CD4-positive, alpha-beta memory T cell (primary cell): ENCODE data around the gene CEP70. TPM values are rescaled to one million over a fixed set of nuclear protein-coding genes. Genes with fewer than 3 reads are reported as not detected.

Experiments
- CTCF ChIA-PET: fragments of 350-600 bp; sonication (Branson Sonifier 250); formaldehyde crosslinking; loops from one replicate; lab custom pipeline; 2021; ENCODE audit warnings: inconsistent platforms; ENCODE audit not compliant: partially characterized antibody; lab: Charles Lee
- POLR2A ChIA-PET: fragments of 350-600 bp; sonication (Branson Sonifier 250); formaldehyde crosslinking; loops from one replicate; lab custom pipeline; 2021; ENCODE audit not compliant: partially characterized antibody; lab: Charles Lee
- DNase-seq, 5 donors: peaks; one replicate each; pipeline versions ENCODE4 v3.0.0 to v3.0.0-alpha.2; 2020 to 2022; ENCODE audit warnings: mixed read lengths in 1 of 5
- H3K27ac ChIP-seq: one replicate; pipeline ENCODE4 v1.7.0; 2013; ENCODE audit warnings: low read depth, low read length
- H3K27me3 ChIP-seq: 2 replicates; pipeline ENCODE4 v1.7.0; 2013; ENCODE audit warnings: mild to moderate bottlenecking, low read length, moderate library complexity; ENCODE audit not compliant: insufficient read depth
- H3K36me3 ChIP-seq: 2 replicates; pipeline ENCODE4 v1.7.0; 2013; ENCODE audit warnings: mild to moderate bottlenecking, low read length, moderate library complexity; ENCODE audit not compliant: insufficient read depth
- H3K4me1 ChIP-seq: 2 replicates; pipeline ENCODE4 v1.7.0; 2013; ENCODE audit warnings: mild to moderate bottlenecking, low read length, moderate library complexity; ENCODE audit not compliant: insufficient read depth
- H3K4me3 ChIP-seq, 2 donors: one replicate each; pipeline ENCODE4 v1.7.0; 2013; ENCODE audit warnings: low read length in 2 of 2, mild to moderate bottlenecking in 1 of 2
- H3K9me3 ChIP-seq, 2 donors: one replicate each; pipeline ENCODE4 v1.7.0; 2013; ENCODE audit warnings: low read length in 2 of 2, control low read depth in 1 of 2; ENCODE audit not compliant: control insufficient read depth in 1 of 2
- H3K27ac Mint-ChIP-seq, 7 donors: one replicate each; pipeline ENCODE4 v1.8.0; 2020 to 2021; ENCODE audit warnings: mixed read lengths in 7 of 7, mild to moderate bottlenecking in 6 of 7, inconsistent platforms in 3 of 7, moderate library complexity in 3 of 7
- H3K27me3 Mint-ChIP-seq, 2 donors: one replicate each; pipeline ENCODE4 v1.8.0; 2020 to 2021; ENCODE audit warnings: mixed read lengths in 2 of 2
- H3K36me3 Mint-ChIP-seq, 2 donors: one replicate each; pipeline ENCODE4 v1.8.0; 2020 to 2021; ENCODE audit warnings: mixed read lengths in 2 of 2, inconsistent platforms in 1 of 2, mild to moderate bottlenecking in 1 of 2
- H3K4me1 Mint-ChIP-seq, 4 donors: one replicate each; pipeline ENCODE4 v1.8.0; 2020 to 2021; ENCODE audit warnings: mixed read lengths in 4 of 4, mild to moderate bottlenecking in 1 of 4
- H3K4me3 Mint-ChIP-seq, 8 donors: one replicate each; pipeline ENCODE4 v1.8.0; 2020 to 2021; ENCODE audit warnings: mixed read lengths in 8 of 8, mild to moderate bottlenecking in 7 of 8, moderate library complexity in 6 of 8, inconsistent platforms in 3 of 8
- H3K9me3 Mint-ChIP-seq, 8 donors: one replicate each; pipeline ENCODE4 v1.8.0; 2020 to 2021; ENCODE audit warnings: mixed read lengths in 8 of 8, mild to moderate bottlenecking in 5 of 8, inconsistent platforms in 3 of 8, moderate library complexity in 1 of 8
- intact Hi-C: fragments of 100-400 bp; cut with micrococcal nuclease; formaldehyde crosslinking; loops from one replicate; pipeline ENCODE4 v1.15.1; 2023
- polyA plus RNA-seq, 2 donors: library from polyadenylated mRNA; unstranded; fragments of 300-500 nt; fragmentation: Illumina TruSeq; gene quantifications; one replicate each; pipeline ENCODE4 v1.2.3, GENCODE V29; 2021
- total RNA-seq, 2 experiments: library from RNA; stranded (reverse); gene quantifications; one replicate each; pipeline ENCODE4 v1.2.3, GENCODE V29; 2021

The CEP70 gene
- total and polyA plus RNA-seq, 4 experiments from 2014 or later = 6.7 to 28.0 (median 17.2) TPM

- Mint-ChIP-seq H3K4me3 (no peak overlapping the region), H3K27me3 (peaks cover 0 to 3% of the 10 kb centered on the region in 2 donors), H3K4me1 (no peaks in the 10 kb centered on the region), H3K27ac (no peak overlapping the region), H3K36me3 (no peaks in the 10 kb centered on the region), H3K9me3 (peaks cover 0 to 2% (median 0%) of the 10 kb centered on the region in 8 donors)
- Histone ChIP-seq H3K4me1 (no peaks in the 10 kb centered on the region), H3K27ac (no peak overlapping the region), H3K36me3 (no peaks in the 10 kb centered on the region), H3K4me3 (no peak overlapping the region), H3K9me3 (no peaks in the 10 kb centered on the region), H3K27me3 (no peaks in the 10 kb centered on the region)
- POLR2A ChIA-PET = no interaction called here
- intact Hi-C loops = no loop called here
- no peak for DNase-seq
- CTCF ChIA-PET = no interaction called here
Observed at GRCh38 chr3:138474163-138474562, 119.9 kb downstream of the CEP70 start.

GRCh38 chr3:138473391-138473790 is 120.7 kb downstream of the CEP70 start:
- Mint-ChIP-seq H3K9me3 (peaks cover 0 to 2% (median 0%) of the 10 kb centered on the region in 8 donors), H3K4me3 (no peak overlapping the region), H3K27me3 (peaks cover 3 to 4% of the 10 kb centered on the region in 2 donors), H3K4me1 (no peaks in the 10 kb centered on the region), H3K27ac (no peak overlapping the region), H3K36me3 (no peaks in the 10 kb centered on the region)
- H3K9me3 ChIP-seq = no peaks in the 10 kb centered on the region
- H3K36me3 ChIP-seq = no peaks in the 10 kb centered on the region
- POLR2A ChIA-PET = no interaction called here
- H3K4me3 ChIP-seq = no peak overlapping the region
- no peak overlapping the region for H3K27ac ChIP-seq
- H3K27me3 ChIP-seq = no peaks in the 10 kb centered on the region
- CTCF ChIA-PET = no interaction called here
- no peaks in the 10 kb centered on the region for H3K4me1 ChIP-seq
- no peak for DNase-seq
- intact Hi-C loops = no loop called here

- Mint-ChIP-seq H3K9me3 (peaks cover 0 to 2% (median 0%) of the 10 kb centered on the region in 8 donors), H3K4me3 (no peak overlapping the region)
- CTCF ChIA-PET = interaction anchor here (0.6 kb wide), 1 partner anchor 230 kb away, joined by 3 read pairs; no protein-coding TSS in a partner anchor
Observed at GRCh38 chr3:138472141-138472825, 121.8 kb downstream of the CEP70 start.

GRCh38 chr3:138471481-138471880 is 122.6 kb downstream of the CEP70 start:
- ChIA-PET CTCF (no interaction called here), POLR2A (no interaction called here)
- Histone ChIP-seq H3K4me3 (no peak overlapping the region), H3K27ac (no peak overlapping the region), H3K36me3 (no peaks in the 10 kb centered on the region), H3K27me3 (no peaks in the 10 kb centered on the region), H3K4me1 (no peaks in the 10 kb centered on the region), H3K9me3 (no peaks in the 10 kb centered on the region)
- Mint-ChIP-seq H3K27ac (no peak overlapping the region), H3K36me3 (no peaks in the 10 kb centered on the region), H3K4me3 (no peak overlapping the region), H3K9me3 (peaks cover 0 to 2% (median 0%) of the 10 kb centered on the region in 8 donors), H3K27me3 (peaks cover 6 to 13% of the 10 kb centered on the region in 2 donors), H3K4me1 (no peaks in the 10 kb centered on the region)
- no peak for DNase-seq
- intact Hi-C loops = no loop called here

More at GRCh38 chr3:138472141-138472825, 121.8 kb downstream of the CEP70 start:
- Histone ChIP-seq H3K27ac (no peak overlapping the region), H3K27me3 (no peaks in the 10 kb centered on the region), H3K4me1 (no peaks in the 10 kb centered on the region), H3K4me3 (no peak overlapping the region), H3K36me3 (no peaks in the 10 kb centered on the region), H3K9me3 (no peaks in the 10 kb centered on the region)
- POLR2A ChIA-PET = no interaction called here
- Mint-ChIP-seq H3K4me1 (no peaks in the 10 kb centered on the region), H3K27me3 (peaks cover 6 to 9% of the 10 kb centered on the region in 2 donors), H3K36me3 (no peaks in the 10 kb centered on the region), H3K27ac (no peak overlapping the region)
- no peak for DNase-seq
- intact Hi-C loops = no loop called here

- H3K9me3 ChIP-seq = no peaks in the 10 kb centered on the region
- no peaks in the 10 kb centered on the region for H3K4me1 Mint-ChIP-seq
- no peaks in the 10 kb centered on the region for H3K36me3 Mint-ChIP-seq
- no peaks in the 10 kb centered on the region for H3K4me1 ChIP-seq
- no peak overlapping the region for H3K27ac ChIP-seq
- no peak overlapping the region for H3K4me3 ChIP-seq
- no peak overlapping the region for H3K27ac Mint-ChIP-seq
- no peak overlapping the region for H3K4me3 Mint-ChIP-seq
- ChIA-PET CTCF (no interaction called here), POLR2A (no interaction called here)
- H3K9me3 Mint-ChIP-seq = peaks cover 0 to 2% (median 0%) of the 10 kb centered on the region in 8 donors
- H3K27me3 ChIP-seq = no peaks in the 10 kb centered on the region
- H3K36me3 ChIP-seq = no peaks in the 10 kb centered on the region
- no peak for DNase-seq
- peaks cover 6 to 13% of the 10 kb centered on the region in 2 donors for H3K27me3 Mint-ChIP-seq
- intact Hi-C loops = no loop called here
Observed at GRCh38 chr3:138470687-138471086, 123.4 kb downstream of the CEP70 start.

- Histone ChIP-seq H3K27ac (no peak overlapping the region), H3K27me3 (no peaks in the 10 kb centered on the region), H3K36me3 (no peaks in the 10 kb centered on the region), H3K9me3 (no peaks in the 10 kb centered on the region), H3K4me3 (no peak overlapping the region), H3K4me1 (no peaks in the 10 kb centered on the region)
- ChIA-PET CTCF (no interaction called here), POLR2A (no interaction called here)
- intact Hi-C loops = no loop called here
- H3K36me3 Mint-ChIP-seq = no peaks in the 10 kb centered on the region
- DNase-seq = no peak
- no peak overlapping the region for H3K4me3 Mint-ChIP-seq
- no peak overlapping the region for H3K27ac Mint-ChIP-seq
- H3K27me3 Mint-ChIP-seq = peaks cover 3 to 13% of the 10 kb centered on the region in 2 donors
- H3K9me3 Mint-ChIP-seq = peaks cover 0 to 2% (median 0%) of the 10 kb centered on the region in 8 donors
- no peaks in the 10 kb centered on the region for H3K4me1 Mint-ChIP-seq
Observed at GRCh38 chr3:138469874-138470273, 124.2 kb downstream of the CEP70 start.

- H3K36me3 ChIP-seq = no peaks in the 10 kb centered on the region
- H3K36me3 Mint-ChIP-seq = no peaks in the 10 kb centered on the region
- no peaks in the 10 kb centered on the region for H3K9me3 ChIP-seq
- peaks cover 3 to 13% of the 10 kb centered on the region in 2 donors for H3K27me3 Mint-ChIP-seq
- intact Hi-C loops = no loop called here
- H3K4me3 ChIP-seq = no peak overlapping the region
- H3K27ac ChIP-seq = no peak overlapping the region
- no peaks in the 10 kb centered on the region for H3K4me1 Mint-ChIP-seq
- H3K4me1 ChIP-seq = no peaks in the 10 kb centered on the region
- ChIA-PET POLR2A (no interaction called here), CTCF (no interaction called here)
- H3K27me3 ChIP-seq = no peaks in the 10 kb centered on the region
- no peak overlapping the region for H3K4me3 Mint-ChIP-seq
- H3K27ac Mint-ChIP-seq = no peak overlapping the region
- no peak for DNase-seq
- H3K9me3 Mint-ChIP-seq = peaks cover 0 to 2% (median 0%) of the 10 kb centered on the region in 8 donors
Observed at GRCh38 chr3:138468886-138469285, 125.2 kb downstream of the CEP70 start.
